Measurements from ENCODE around the gene TAX1BP3. TPM values are rescaled to one million over a fixed set of nuclear protein-coding genes. Genes with fewer than 3 reads are reported as not detected.

TAX1BP3 gene
- total and polyA plus RNA-seq, 2 of the 4 experiments (the other 2 are of a cell fraction) = 146 to 176 TPM

DNA sequence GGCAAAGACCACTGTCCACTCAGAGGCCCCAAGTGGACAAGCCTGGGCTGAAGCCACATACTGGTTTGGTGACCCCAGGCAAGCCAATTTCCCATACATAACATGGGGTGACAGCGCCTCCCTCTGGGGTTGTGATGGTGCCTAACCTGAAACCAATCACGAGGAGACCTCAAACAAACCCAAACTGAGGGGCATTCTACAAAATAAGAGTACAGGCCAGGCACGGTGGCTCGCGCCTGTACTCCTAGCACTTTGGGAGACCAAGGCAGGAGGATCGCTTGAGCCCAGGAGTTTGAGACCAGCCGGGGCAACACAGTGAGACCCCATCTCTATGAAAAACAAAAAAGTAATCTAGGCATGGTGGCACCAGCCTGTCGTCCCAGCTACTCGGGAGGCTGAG lies 24.0 kb upstream of the TAX1BP3 start:
- Histone ChIP-seq H2AK9ac (replicated peaks; ENCODE audit: low read depth, low read length, poor library complexity) (no peak overlapping the region), H4K5ac (ENCODE audit: low read depth, low read length) (no peak overlapping the region), H3K14ac (replicated peaks; ENCODE audit: low read depth, low read length) (no peak overlapping the region), H3K27ac (ENCODE audit: insufficient read depth, low read length) (no peak overlapping the region), H3K36me3 (ENCODE audit: control insufficient read depth, insufficient read depth, low read length) (no peaks in the 10 kb centered on the region), H3K9me3 (ENCODE audit: control insufficient read depth, insufficient read depth, low read length) (no peaks in the 10 kb centered on the region), H3K79me1 (ENCODE audit: low read depth in 1 of 2, low read length in 2 of 2) (no peaks in the 10 kb centered on the region), H3K9me1 (ENCODE audit: insufficient read depth, low read length) (no peaks in the 10 kb centered on the region), H4K91ac (ENCODE audit: insufficient read depth, low read depth, low read length) (no peak overlapping the region), H2AK5ac (ENCODE audit: low read depth, low read length) (no peak overlapping the region), H2BK5ac (ENCODE audit: low read depth, low read length, poor library complexity, severe bottlenecking) (no peak overlapping the region), H3K4ac (ENCODE audit: low read depth, low read length) (no peak overlapping the region), H4K8ac (ENCODE audit: low read depth in 2 of 2, low read length in 2 of 2) (no peak overlapping the region), H3K4me1 (ENCODE audit: control insufficient read depth, insufficient read depth, low read length) (peaks cover 4% of the 10 kb centered on the region; the same call in 1 of the 2 replicates), H4K20me1 (ENCODE audit: insufficient read depth, low read length) (no peaks in the 10 kb centered on the region), H3K27me3 (ENCODE audit: control insufficient read depth, insufficient read depth, low read length) (peaks cover 12% of the 10 kb centered on the region), H2AFZ (replicated peaks; ENCODE audit: low read length, poor library complexity) (no peak overlapping the region), H3K56ac (ENCODE audit: extremely low read depth, insufficient read depth, low read length) (no peak overlapping the region), H3K23ac (ENCODE audit: low read depth, low read length) (no peak overlapping the region), H2BK20ac (ENCODE audit: low read depth, low read length) (no peak overlapping the region), H3K4me3 (ENCODE audit: insufficient read depth, low read depth, low read length) (no peak overlapping the region), H3K18ac (ENCODE audit: low read depth, low read length) (no peak overlapping the region), H3K9ac (ENCODE audit: low read depth, low read length) (no peak overlapping the region), H2BK15ac (ENCODE audit: low read depth, low read length) (no peak overlapping the region), H2BK120ac (ENCODE audit: low read depth, low read length) (no peak overlapping the region), H3K4me2 (ENCODE audit: low read depth, low read length) (no peak overlapping the region)
- no peak for ATAC-seq (ENCODE audit: low read depth)
- ChIA-PET CTCF (no interaction called here), POLR2A (ENCODE audit: unreplicated experiment) (no interaction called here)
- WGBS, 2 experiments (ENCODE audit: extremely low coverage in 2 of 2, insufficient read length in 1 of 2) = 93% methylated on average over 3 of the region's 9 CpGs; no CpG with 5 or more reads in 1 of the 2 experiments
- intact Hi-C loops (cut with micrococcal nuclease) = no loop called here
- in situ Hi-C loops (cut with MboI; ENCODE audit: low sequenced_read_pairs) = no loop called here
- dilution Hi-C loops (cut with HindIII; ENCODE audit: low sequenced_read_pairs, unreplicated experiment) = no loop called here
- no peak for DNase-seq
- BruUV-seq (replicated peaks) = no TSS peak
- TF ChIP-seq RAD21 (IDR thresholded peaks at IDR 0.05; ENCODE audit: low read length) = no peak
- no peak for TF ChIP-seq CHD1 (IDR thresholded peaks at IDR 0.05; ENCODE audit: low read depth, low read length)
- no peak for TF ChIP-seq MXI1 (IDR thresholded peaks at IDR 0.05; ENCODE audit: borderline replicate concordance, low read depth, low read length)
- TF ChIP-seq FOS (IDR thresholded peaks at IDR 0.05; ENCODE audit: low read depth, low read length) = no peak
- TF ChIP-seq RFX5 (IDR thresholded peaks at IDR 0.05; ENCODE audit: low read depth, low read length) = no peak
- TF ChIP-seq ELK1 (IDR thresholded peaks at IDR 0.05; ENCODE audit: borderline replicate concordance, low read depth, low read length) = no peak
- TF ChIP-seq RCOR1 (IDR thresholded peaks at IDR 0.05; ENCODE audit: insufficient replicate concordance, low read length) = no peak
- no peak for TF ChIP-seq CEBPB (IDR thresholded peaks at IDR 0.05; ENCODE audit: low read depth, low read length)
- no peak for TF ChIP-seq NFE2L2 (IDR thresholded peaks at IDR 0.05; ENCODE audit: low read depth, low read length)
- TF ChIP-seq POLR2A (IDR thresholded peaks at IDR 0.05; ENCODE audit: low read depth, low read length) = no peak

Measured in IMR-90 (cell line).